A673 (cell line): ENCODE measurements around the gene TMEM125.

Source experiments
- CTCF ChIP-seq: fragments of 300-800, 200-600 bp; sonication (generic); conservative IDR thresholded peaks from 2 replicates; pipeline ENCODE4 v1.5.1; 2017; ENCODE audit warnings: low read depth, mild to moderate bottlenecking, antibody characterized with exemption, low read length, moderate library complexity, mixed read lengths
- EZH2 ChIP-seq: fragments of 200-600 bp; sonication (generic); IDR thresholded peaks from 2 replicates; pipeline ENCODE4 v1.6.1; 2017; ENCODE audit warnings: borderline replicate concordance, low read depth, mild to moderate bottlenecking, mixed read lengths, antibody characterized with exemption, low read length; ENCODE audit not compliant: poor library complexity, severe bottlenecking

- TF ChIP-seq CTCF (no peak), EZH2 (no peak)
Observed at GRCh38 chr1:43304314-43304681, 34.5 kb downstream of the TMEM125 start.
